CD14-positive monocyte (primary cell): ENCODE results near the gene LYRM7. TPM values are rescaled to one million over a fixed set of nuclear protein-coding genes. Genes with fewer than 3 reads are reported as not detected.

ENCODE experiments used
- DNase-seq, 3 donors: peaks; one replicate each; pipeline ENCODE4 v3.0.0-alpha.2; 2011 to 2022
- H2AFZ ChIP-seq: 2 replicates; pipeline ENCODE4 v1.6.0; 2012; ENCODE audit warnings: mild to moderate bottlenecking, low read depth, low read length, inconsistent platforms; ENCODE audit not compliant: insufficient read depth, poor library complexity, severe bottlenecking
- H3K27ac ChIP-seq, 2 donors: 1 replicate in 1 of 2; 2 replicates in 1 of 2; pipeline ENCODE4 v1.5.1; 2012 to 2013; ENCODE audit warnings: low read length in 2 of 2, control low read depth in 1 of 2, inconsistent platforms in 1 of 2, low read depth in 1 of 2, mild to moderate bottlenecking in 1 of 2
- H3K27me3 ChIP-seq, 2 donors: one replicate each; pipeline versions ENCODE4 v1.6.0 to v1.6.1; 2011 to 2013; ENCODE audit warnings: low read length in 2 of 2; ENCODE audit not compliant: control insufficient read depth in 2 of 2, insufficient read depth in 2 of 2
- H3K36me3 ChIP-seq, 2 donors: replicated peaks in 1 of 2; 1 replicate in 1 of 2; 2 replicates in 1 of 2; pipeline versions ENCODE4 v1.5.1 to v1.6.1; 2012 to 2013; ENCODE audit warnings: low read length in 2 of 2, control low read depth in 1 of 2, inconsistent platforms in 1 of 2, mild to moderate bottlenecking in 1 of 2; ENCODE audit not compliant: insufficient read depth in 2 of 2, control insufficient read depth in 1 of 2
- H3K4me1 ChIP-seq, 2 donors: 1 replicate in 1 of 2; 2 replicates in 1 of 2; pipeline versions ENCODE4 v1.5.1 to v1.6.1; 2012 to 2013; ENCODE audit warnings: low read length in 2 of 2, control low read depth in 1 of 2, inconsistent platforms in 1 of 2, mild to moderate bottlenecking in 1 of 2, moderate library complexity in 1 of 2; ENCODE audit not compliant: insufficient read depth in 2 of 2, control insufficient read depth in 1 of 2
- H3K4me2 ChIP-seq: replicated peaks from 2 replicates; pipeline ENCODE3; 2012; ENCODE audit warnings: low read length, moderate library complexity, mild to moderate bottlenecking; ENCODE audit not compliant: poor library complexity, severe bottlenecking; ENCODE audit errors: extremely low read depth
- H3K4me3 ChIP-seq, 3 experiments: fragments of 200-600 bp in 1 of 3; sonication (generic) in 1 of 3; replicated peaks in 1 of 3; 1 replicate in 2 of 3; 2 replicates in 1 of 3; pipeline ENCODE4 v1.5.1; 2011 to 2013; ENCODE audit warnings: low read length in 3 of 3, mild to moderate bottlenecking in 3 of 3, control low read depth in 2 of 3, low read depth in 2 of 3, inconsistent platforms in 1 of 3, moderate library complexity in 1 of 3
- H3K79me2 ChIP-seq: 2 replicates; pipeline ENCODE4 v1.6.0; 2012; ENCODE audit warnings: mild to moderate bottlenecking, control low read depth, inconsistent platforms, low read length, moderate library complexity; ENCODE audit not compliant: insufficient read depth
- H3K9ac ChIP-seq: 2 replicates; pipeline ENCODE4 v1.6.0; 2017; ENCODE audit warnings: low read length, mild to moderate bottlenecking; ENCODE audit not compliant: insufficient read depth, poor library complexity, severe bottlenecking
- H3K9me3 ChIP-seq, 2 donors: replicated peaks in 1 of 2; 1 replicate in 1 of 2; 2 replicates in 1 of 2; pipeline versions ENCODE4 v1.5.1 to v1.6.1; 2012 to 2013; ENCODE audit warnings: low read length in 2 of 2, control low read depth in 1 of 2; ENCODE audit not compliant: control insufficient read depth in 1 of 2, insufficient read depth in 1 of 2
- H4K20me1 ChIP-seq: 2 replicates; pipeline ENCODE4 v1.6.0; 2012; ENCODE audit warnings: mild to moderate bottlenecking, low read length, control low read depth, moderate library complexity; ENCODE audit not compliant: insufficient read depth
- H3K27ac Mint-ChIP-seq, 7 donors: one replicate each; pipeline ENCODE4 v1.8.0; 2020; ENCODE audit warnings: mild to moderate bottlenecking in 7 of 7, mixed read lengths in 7 of 7, moderate library complexity in 6 of 7, inconsistent platforms in 2 of 7
- H3K27me3 Mint-ChIP-seq, 3 donors: one replicate each; pipeline ENCODE4 v1.8.0; 2021 to 2022; ENCODE audit warnings: low read depth in 3 of 3, mild to moderate bottlenecking in 3 of 3, mixed read lengths in 3 of 3, moderate library complexity in 3 of 3, inconsistent platforms in 1 of 3
- H3K36me3 Mint-ChIP-seq, 2 donors: one replicate each; pipeline ENCODE4 v1.8.0; 2020; ENCODE audit warnings: mixed read lengths in 2 of 2, inconsistent platforms in 1 of 2, mild to moderate bottlenecking in 1 of 2
- H3K4me1 Mint-ChIP-seq: one replicate; pipeline ENCODE4 v1.8.0; 2020; ENCODE audit warnings: mild to moderate bottlenecking, mixed read lengths
- H3K4me3 Mint-ChIP-seq, 2 donors: one replicate each; pipeline ENCODE4 v1.8.0; 2020; ENCODE audit warnings: mild to moderate bottlenecking in 2 of 2, mixed read lengths in 2 of 2, moderate library complexity in 1 of 2
- H3K9me3 Mint-ChIP-seq, 7 donors: one replicate each; pipeline ENCODE4 v1.8.0; 2020 to 2022; ENCODE audit warnings: mixed read lengths in 7 of 7, mild to moderate bottlenecking in 6 of 7, moderate library complexity in 6 of 7, inconsistent platforms in 2 of 7
- WGBS: methylation state at CpG from one replicate; pipeline ENCODE4 v1.1.5; 2013; ENCODE audit warnings: missing lambda C conversion rate; ENCODE audit not compliant: insufficient coverage; 5-methylcytosine and 5-hydroxymethylcytosine counted together
- intact Hi-C, 2 donors: fragments of 100-400 bp; cut with micrococcal nuclease; formaldehyde crosslinking; loops; one replicate each; pipeline versions ENCODE4 v1.15.0 to v1.15.1; 2023
- polyA plus RNA-seq, 3 donors: library from polyadenylated mRNA; depleted of rRNA in 1 of 3; unstranded in 2 of 3; stranded (reverse) in 1 of 3; fragments of 300-500 nt in 2 of 3; fragments of >200 nt in 1 of 3; fragmentation: Illumina TruSeq in 2 of 3; gene quantifications; 1 replicate in 2 of 3; 2 replicates in 1 of 3; pipeline ENCODE4 v1.2.3, GENCODE V29; 2012 to 2021
- TF ChIP-seq, protein P1 (sequence below): fragments of 200-600 bp; IDR thresholded peaks from one replicate; pipeline ENCODE4 v1.8.0; 2022; ENCODE audit warnings: antibody characterized with exemption, mild to moderate bottlenecking

The LYRM7 gene
- polyA plus RNA-seq, 3 donors = 3.1 to 3.7 (median 3.2) TPM

DNA sequence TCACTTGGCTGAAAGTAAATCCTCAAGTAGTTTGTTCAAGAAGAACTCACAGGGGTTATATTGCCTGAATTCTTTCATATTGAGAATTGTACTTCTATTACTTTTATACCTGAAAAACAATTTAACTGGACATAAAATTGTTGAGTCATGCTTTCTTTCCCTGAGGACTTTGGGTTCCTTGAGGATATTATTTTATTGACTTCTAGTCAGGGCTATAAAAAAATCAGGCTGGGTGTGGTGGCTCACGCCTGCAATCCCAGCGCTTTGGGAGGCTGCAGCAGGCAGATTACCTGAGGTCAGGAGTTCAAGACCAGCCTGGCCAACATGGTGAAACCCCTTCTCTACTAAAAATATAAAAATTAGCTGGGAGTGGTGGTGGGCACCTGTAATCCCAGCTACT lies 75.2 kb downstream of the LYRM7 start:
- Histone ChIP-seq H2AFZ (no peak overlapping the region), H3K27ac (no peak overlapping the region), H3K9me3 (peaks cover 10 to 19% of the 10 kb centered on the region in 2 donors), H3K9ac (no peak overlapping the region), H3K36me3 (no peaks in the 10 kb centered on the region), H3K4me3 (no peak overlapping the region), H4K20me1 (no peaks in the 10 kb centered on the region), H3K79me2 (no peaks in the 10 kb centered on the region), H3K4me1 (peaks cover 17% of the 10 kb centered on the region in 2 donors), H3K27me3 (no peaks in the 10 kb centered on the region), H3K4me2 (no peak overlapping the region)
- Mint-ChIP-seq H3K9me3 (peaks cover 0 to 17% (median 10%) of the 10 kb centered on the region in 7 donors), H3K4me1 (peaks cover 22% of the 10 kb centered on the region), H3K27me3 (peaks cover 0 to 5% (median 0%) of the 10 kb centered on the region in 3 donors), H3K4me3 (no peak overlapping the region), H3K36me3 (no peaks in the 10 kb centered on the region), H3K27ac (no peak overlapping the region)
- no peak for DNase-seq
- no CpG with 5 or more reads among the region's 2 CpGs for WGBS
- TF ChIP-seq, protein P1, sequence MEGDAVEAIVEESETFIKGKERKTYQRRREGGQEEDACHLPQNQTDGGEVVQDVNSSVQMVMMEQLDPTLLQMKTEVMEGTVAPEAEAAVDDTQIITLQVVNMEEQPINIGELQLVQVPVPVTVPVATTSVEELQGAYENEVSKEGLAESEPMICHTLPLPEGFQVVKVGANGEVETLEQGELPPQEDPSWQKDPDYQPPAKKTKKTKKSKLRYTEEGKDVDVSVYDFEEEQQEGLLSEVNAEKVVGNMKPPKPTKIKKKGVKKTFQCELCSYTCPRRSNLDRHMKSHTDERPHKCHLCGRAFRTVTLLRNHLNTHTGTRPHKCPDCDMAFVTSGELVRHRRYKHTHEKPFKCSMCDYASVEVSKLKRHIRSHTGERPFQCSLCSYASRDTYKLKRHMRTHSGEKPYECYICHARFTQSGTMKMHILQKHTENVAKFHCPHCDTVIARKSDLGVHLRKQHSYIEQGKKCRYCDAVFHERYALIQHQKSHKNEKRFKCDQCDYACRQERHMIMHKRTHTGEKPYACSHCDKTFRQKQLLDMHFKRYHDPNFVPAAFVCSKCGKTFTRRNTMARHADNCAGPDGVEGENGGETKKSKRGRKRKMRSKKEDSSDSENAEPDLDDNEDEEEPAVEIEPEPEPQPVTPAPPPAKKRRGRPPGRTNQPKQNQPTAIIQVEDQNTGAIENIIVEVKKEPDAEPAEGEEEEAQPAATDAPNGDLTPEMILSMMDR = no peak
- intact Hi-C loops = no loop called here

DNA sequence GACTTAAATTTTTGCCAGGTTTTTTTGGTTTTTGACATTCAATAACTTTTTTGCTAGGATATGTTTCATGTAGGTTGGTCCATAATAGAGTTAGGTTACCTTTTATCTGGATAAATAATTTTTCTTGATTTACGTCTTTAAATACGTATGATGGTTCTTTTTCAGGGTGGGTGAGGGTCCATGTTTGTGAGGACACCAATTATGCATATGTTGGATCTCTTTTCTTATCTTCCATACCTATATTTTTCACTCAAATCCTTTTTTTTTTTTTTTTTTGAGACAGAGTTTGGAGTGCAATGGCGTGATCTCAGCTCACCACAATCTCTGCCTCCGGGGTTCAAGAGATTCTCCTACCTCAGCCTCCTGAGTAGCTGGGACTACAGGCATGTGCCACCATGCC lies 75.8 kb downstream of the LYRM7 start:
- Mint-ChIP-seq H3K9me3 (peaks cover 0 to 17% (median 10%) of the 10 kb centered on the region in 7 donors), H3K27me3 (peaks cover 0 to 5% (median 0%) of the 10 kb centered on the region in 3 donors), H3K27ac (no peak overlapping the region), H3K36me3 (no peaks in the 10 kb centered on the region), H3K4me3 (no peak overlapping the region), H3K4me1 (peaks cover 28% of the 10 kb centered on the region)
- H3K9me3 ChIP-seq = peaks cover 10 to 19% of the 10 kb centered on the region in 2 donors
- H3K27ac ChIP-seq = no peak overlapping the region
- WGBS = no CpG with 5 or more reads among the region's 4 CpGs
- no peak for DNase-seq
- TF ChIP-seq, protein P1 = no peak
- no peak overlapping the region for H3K4me3 ChIP-seq
- no peaks in the 10 kb centered on the region for H3K36me3 ChIP-seq
- H2AFZ ChIP-seq = no peak overlapping the region
- no peak overlapping the region for H3K9ac ChIP-seq
- no peaks in the 10 kb centered on the region for H4K20me1 ChIP-seq
- H3K79me2 ChIP-seq = no peaks in the 10 kb centered on the region
- intact Hi-C loops = no loop called here
- no peak overlapping the region for H3K4me2 ChIP-seq
- no peaks in the 10 kb centered on the region for H3K27me3 ChIP-seq
- peaks cover 22 to 23% of the 10 kb centered on the region in 2 donors for H3K4me1 ChIP-seq
